HepG2 (cell line): ENCODE measurements around the gene PHF13. TPM values are rescaled to one million over a fixed set of nuclear protein-coding genes. Genes with fewer than 3 reads are reported as not detected.
A peak's percentile ranks its signal among the peaks of the same experiment; 100 is the strongest.

Source experiments
- NFE2 ChIP-seq: sonication (generic); formaldehyde crosslinking; IDR thresholded peaks from 2 replicates; pipeline ENCODE4 v1.4.0; 2020; ENCODE audit warnings: missing genetic modification reagents
- SETDB1 ChIP-seq: sonication (generic); formaldehyde crosslinking; IDR thresholded peaks from 2 replicates; pipeline ENCODE4 v1.5.1; 2020; ENCODE audit warnings: missing genetic modification reagents, mild to moderate bottlenecking, borderline replicate concordance
- TCF12 ChIP-seq, 2 experiments: fragments of 450-650 bp in 1 of 2; sonication (generic) in 1 of 2; formaldehyde crosslinking in 1 of 2; IDR thresholded peaks; 2 replicates each; pipeline versions ENCODE4 v1.6.1 to v1.8.0; 2017 to 2022; ENCODE audit warnings: antibody characterized with exemption in 1 of 2, mild to moderate bottlenecking in 1 of 2, missing genetic modification reagents in 1 of 2, moderate library complexity in 1 of 2
- TCF7 ChIP-seq: sonication (generic); IDR thresholded peaks from 2 replicates; pipeline ENCODE4 v1.6.1; 2016; ENCODE audit warnings: antibody characterized with exemption, low read depth
- TEAD2 ChIP-seq: sonication (generic); formaldehyde crosslinking; IDR thresholded peaks from 2 replicates; pipeline ENCODE4 v1.9.0; 2021; ENCODE audit warnings: missing genetic modification reagents
- ZNF251 ChIP-seq: sonication (generic); formaldehyde crosslinking; IDR thresholded peaks from 2 replicates; pipeline ENCODE4 v1.9.0; 2021; ENCODE audit warnings: mild to moderate bottlenecking, missing genetic modification reagents
- ZNF264 ChIP-seq: sonication (generic); formaldehyde crosslinking; IDR thresholded peaks from 2 replicates; pipeline ENCODE4 v1.4.0; 2020; ENCODE audit warnings: missing genetic modification reagents
- ZNF337 ChIP-seq: sonication (generic); formaldehyde crosslinking; IDR thresholded peaks from 2 replicates; pipeline ENCODE4 v1.5.1; 2020; ENCODE audit warnings: missing genetic modification reagents, low read depth, mild to moderate bottlenecking, borderline replicate concordance
- ZNF720 ChIP-seq: sonication (generic); formaldehyde crosslinking; IDR thresholded peaks from 2 replicates; pipeline ENCODE4 v1.4.0; 2020; ENCODE audit warnings: missing genetic modification reagents
- ZSCAN30 ChIP-seq: sonication (generic); formaldehyde crosslinking; IDR thresholded peaks from 2 replicates; pipeline ENCODE4 v1.5.0; 2020; ENCODE audit warnings: mild to moderate bottlenecking, missing genetic modification reagents
- polyA plus RNA-seq, 8 experiments: library from polyadenylated mRNA; depleted of rRNA in 3 of 8; stranded (reverse) in 7 of 8; unstranded in 1 of 8; fragments of >200 nt; fragmentation: Illumina TruSeq in 4 of 8; extraction: Trizol in 4 of 8; gene quantifications; 2 replicates each; pipeline versions ENCODE4 v1.2.1 to v1.2.3, GENCODE V29; 2011 to 2016; ENCODE audit warnings: low read depth in 4 of 8, missing spikeins in 1 of 8, mixed read lengths in 1 of 8; ENCODE audit not compliant: insufficient read depth in 1 of 8
- total RNA-seq, 5 experiments: library from RNA; depleted of rRNA; stranded (reverse); fragments of >200 nt; fragmentation: Illumina TruSeq; extraction: Trizol; gene quantifications; 2 replicates each; pipeline ENCODE4 v1.2.3, GENCODE V29; 2016; ENCODE audit warnings: low read depth in 1 of 5
- TF ChIP-seq, protein P1 (sequence below): sonication (generic); formaldehyde crosslinking; IDR thresholded peaks from 2 replicates; pipeline ENCODE4 v1.4.0; 2020; ENCODE audit warnings: missing genetic modification reagents
- TF ChIP-seq, protein P2 (sequence below): sonication (generic); formaldehyde crosslinking; IDR thresholded peaks from 2 replicates; pipeline ENCODE4 v1.4.0; 2020; ENCODE audit warnings: mild to moderate bottlenecking, missing genetic modification reagents, borderline replicate concordance
- TF ChIP-seq, protein P3 (sequence below): sonication (generic); formaldehyde crosslinking; IDR thresholded peaks from 2 replicates; pipeline ENCODE4 v1.5.1; 2020; ENCODE audit warnings: mild to moderate bottlenecking, missing genetic modification reagents, moderate library complexity
- TF ChIP-seq, protein P4 (sequence below): sonication (generic); formaldehyde crosslinking; IDR thresholded peaks from 2 replicates; pipeline ENCODE4; 2020; ENCODE audit warnings: missing genetic modification reagents, mild to moderate bottlenecking, borderline replicate concordance

PHF13 gene
- total and polyA plus RNA-seq, 2 of the 13 experiments (the other 11 are each of a cell fraction or from before 2014, with no cell fraction given) = 4.7 to 7.4 TPM

DNA sequence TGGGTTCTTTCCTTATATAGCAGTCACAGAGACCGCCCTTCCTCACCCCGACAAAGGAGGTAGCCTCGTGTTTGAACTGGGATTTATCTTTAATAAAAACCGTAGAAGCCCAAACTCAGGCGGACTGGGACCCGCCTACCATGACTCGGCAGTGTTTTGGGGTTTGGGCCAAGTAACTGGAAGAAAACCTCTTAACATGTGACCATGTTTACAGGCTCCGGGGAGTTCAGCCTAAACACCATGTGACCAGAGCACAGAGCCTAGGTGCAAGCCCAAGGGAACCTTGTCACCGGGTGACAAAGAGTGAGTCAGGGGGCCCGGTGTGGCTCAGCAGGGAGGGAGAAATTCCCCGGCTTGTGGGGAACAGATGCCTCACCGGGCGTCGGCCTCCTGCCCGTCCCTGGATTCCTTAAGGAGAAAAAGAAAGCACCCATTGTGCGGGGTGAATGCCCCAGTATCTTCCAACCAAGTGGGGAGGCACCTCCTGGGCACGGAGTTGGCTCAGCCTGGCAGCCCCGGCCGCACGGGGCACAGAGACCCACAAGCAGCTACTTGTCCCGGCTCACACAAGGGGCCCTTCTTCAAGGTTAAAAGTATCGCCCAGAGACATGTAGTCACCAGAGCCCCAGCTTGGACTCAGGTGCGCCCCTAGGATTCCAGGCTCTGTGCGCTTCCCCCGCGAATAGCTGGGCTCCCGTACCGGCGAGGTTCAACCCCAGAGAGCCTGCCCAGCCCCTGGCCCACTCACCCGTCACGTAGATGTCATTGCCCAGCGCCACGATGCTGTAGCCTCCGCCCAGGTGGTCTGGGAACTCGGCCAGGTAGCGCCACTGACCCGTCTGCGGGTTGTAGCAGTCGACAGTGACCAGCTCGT is 12.2 kb upstream of the PHF13 start (continued):
- TF ChIP-seq, protein P1, sequence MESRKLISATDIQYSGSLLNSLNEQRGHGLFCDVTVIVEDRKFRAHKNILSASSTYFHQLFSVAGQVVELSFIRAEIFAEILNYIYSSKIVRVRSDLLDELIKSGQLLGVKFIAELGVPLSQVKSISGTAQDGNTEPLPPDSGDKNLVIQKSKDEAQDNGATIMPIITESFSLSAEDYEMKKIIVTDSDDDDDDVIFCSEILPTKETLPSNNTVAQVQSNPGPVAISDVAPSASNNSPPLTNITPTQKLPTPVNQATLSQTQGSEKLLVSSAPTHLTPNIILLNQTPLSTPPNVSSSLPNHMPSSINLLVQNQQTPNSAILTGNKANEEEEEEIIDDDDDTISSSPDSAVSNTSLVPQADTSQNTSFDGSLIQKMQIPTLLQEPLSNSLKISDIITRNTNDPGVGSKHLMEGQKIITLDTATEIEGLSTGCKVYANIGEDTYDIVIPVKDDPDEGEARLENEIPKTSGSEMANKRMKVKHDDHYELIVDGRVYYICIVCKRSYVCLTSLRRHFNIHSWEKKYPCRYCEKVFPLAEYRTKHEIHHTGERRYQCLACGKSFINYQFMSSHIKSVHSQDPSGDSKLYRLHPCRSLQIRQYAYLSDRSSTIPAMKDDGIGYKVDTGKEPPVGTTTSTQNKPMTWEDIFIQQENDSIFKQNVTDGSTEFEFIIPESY = no peak
- TF ChIP-seq TCF12 (IDR thresholded peaks at IDR 0.05) (no peak), TCF12 (CRISPR knock-in tag; IDR thresholded peaks at IDR 0.05) (no peak), ZNF251 (no peak), NFE2 (CRISPR knock-in tag) (peak; percentile 95), TEAD2 (CRISPR knock-in tag) (no peak), ZSCAN30 (CRISPR knock-in tag) (no peak), ZNF337 (CRISPR knock-in tag) (no peak), TCF7 (no peak), ZNF720 (CRISPR knock-in tag) (no peak), ZNF264 (no peak), SETDB1 (CRISPR knock-in tag) (no peak)
- TF ChIP-seq, protein P2, sequence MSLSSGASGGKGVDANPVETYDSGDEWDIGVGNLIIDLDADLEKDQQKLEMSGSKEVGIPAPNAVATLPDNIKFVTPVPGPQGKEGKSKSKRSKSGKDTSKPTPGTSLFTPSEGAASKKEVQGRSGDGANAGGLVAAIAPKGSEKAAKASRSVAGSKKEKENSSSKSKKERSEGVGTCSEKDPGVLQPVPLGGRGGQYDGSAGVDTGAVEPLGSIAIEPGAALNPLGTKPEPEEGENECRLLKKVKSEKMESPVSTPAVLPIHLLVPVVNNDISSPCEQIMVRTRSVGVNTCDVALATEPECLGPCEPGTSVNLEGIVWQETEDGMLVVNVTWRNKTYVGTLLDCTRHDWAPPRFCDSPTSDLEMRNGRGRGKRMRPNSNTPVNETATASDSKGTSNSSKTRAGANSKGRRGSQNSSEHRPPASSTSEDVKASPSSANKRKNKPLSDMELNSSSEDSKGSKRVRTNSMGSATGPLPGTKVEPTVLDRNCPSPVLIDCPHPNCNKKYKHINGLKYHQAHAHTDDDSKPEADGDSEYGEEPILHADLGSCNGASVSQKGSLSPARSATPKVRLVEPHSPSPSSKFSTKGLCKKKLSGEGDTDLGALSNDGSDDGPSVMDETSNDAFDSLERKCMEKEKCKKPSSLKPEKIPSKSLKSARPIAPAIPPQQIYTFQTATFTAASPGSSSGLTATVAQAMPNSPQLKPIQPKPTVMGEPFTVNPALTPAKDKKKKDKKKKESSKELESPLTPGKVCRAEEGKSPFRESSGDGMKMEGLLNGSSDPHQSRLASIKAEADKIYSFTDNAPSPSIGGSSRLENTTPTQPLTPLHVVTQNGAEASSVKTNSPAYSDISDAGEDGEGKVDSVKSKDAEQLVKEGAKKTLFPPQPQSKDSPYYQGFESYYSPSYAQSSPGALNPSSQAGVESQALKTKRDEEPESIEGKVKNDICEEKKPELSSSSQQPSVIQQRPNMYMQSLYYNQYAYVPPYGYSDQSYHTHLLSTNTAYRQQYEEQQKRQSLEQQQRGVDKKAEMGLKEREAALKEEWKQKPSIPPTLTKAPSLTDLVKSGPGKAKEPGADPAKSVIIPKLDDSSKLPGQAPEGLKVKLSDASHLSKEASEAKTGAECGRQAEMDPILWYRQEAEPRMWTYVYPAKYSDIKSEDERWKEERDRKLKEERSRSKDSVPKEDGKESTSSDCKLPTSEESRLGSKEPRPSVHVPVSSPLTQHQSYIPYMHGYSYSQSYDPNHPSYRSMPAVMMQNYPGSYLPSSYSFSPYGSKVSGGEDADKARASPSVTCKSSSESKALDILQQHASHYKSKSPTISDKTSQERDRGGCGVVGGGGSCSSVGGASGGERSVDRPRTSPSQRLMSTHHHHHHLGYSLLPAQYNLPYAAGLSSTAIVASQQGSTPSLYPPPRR = no peak; the same call in 1 of the 2 replicates
- TF ChIP-seq, protein P3, sequence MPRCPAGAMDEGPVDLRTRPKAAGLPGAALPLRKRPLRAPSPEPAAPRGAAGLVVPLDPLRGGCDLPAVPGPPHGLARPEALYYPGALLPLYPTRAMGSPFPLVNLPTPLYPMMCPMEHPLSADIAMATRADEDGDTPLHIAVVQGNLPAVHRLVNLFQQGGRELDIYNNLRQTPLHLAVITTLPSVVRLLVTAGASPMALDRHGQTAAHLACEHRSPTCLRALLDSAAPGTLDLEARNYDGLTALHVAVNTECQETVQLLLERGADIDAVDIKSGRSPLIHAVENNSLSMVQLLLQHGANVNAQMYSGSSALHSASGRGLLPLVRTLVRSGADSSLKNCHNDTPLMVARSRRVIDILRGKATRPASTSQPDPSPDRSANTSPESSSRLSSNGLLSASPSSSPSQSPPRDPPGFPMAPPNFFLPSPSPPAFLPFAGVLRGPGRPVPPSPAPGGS = no peak
- TF ChIP-seq, protein P4, sequence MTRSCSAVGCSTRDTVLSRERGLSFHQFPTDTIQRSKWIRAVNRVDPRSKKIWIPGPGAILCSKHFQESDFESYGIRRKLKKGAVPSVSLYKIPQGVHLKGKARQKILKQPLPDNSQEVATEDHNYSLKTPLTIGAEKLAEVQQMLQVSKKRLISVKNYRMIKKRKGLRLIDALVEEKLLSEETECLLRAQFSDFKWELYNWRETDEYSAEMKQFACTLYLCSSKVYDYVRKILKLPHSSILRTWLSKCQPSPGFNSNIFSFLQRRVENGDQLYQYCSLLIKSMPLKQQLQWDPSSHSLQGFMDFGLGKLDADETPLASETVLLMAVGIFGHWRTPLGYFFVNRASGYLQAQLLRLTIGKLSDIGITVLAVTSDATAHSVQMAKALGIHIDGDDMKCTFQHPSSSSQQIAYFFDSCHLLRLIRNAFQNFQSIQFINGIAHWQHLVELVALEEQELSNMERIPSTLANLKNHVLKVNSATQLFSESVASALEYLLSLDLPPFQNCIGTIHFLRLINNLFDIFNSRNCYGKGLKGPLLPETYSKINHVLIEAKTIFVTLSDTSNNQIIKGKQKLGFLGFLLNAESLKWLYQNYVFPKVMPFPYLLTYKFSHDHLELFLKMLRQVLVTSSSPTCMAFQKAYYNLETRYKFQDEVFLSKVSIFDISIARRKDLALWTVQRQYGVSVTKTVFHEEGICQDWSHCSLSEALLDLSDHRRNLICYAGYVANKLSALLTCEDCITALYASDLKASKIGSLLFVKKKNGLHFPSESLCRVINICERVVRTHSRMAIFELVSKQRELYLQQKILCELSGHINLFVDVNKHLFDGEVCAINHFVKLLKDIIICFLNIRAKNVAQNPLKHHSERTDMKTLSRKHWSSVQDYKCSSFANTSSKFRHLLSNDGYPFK (CRISPR knock-in tag) = peak; percentile 42; the same call in 1 of the 2 replicates
